MCF 10A (cell line): ENCODE measurements around the gene B4GALNT3. TPM values are rescaled to one million over a fixed set of nuclear protein-coding genes. Genes with fewer than 3 reads are reported as not detected.

Source experiments
- BruUV-seq: library from RNA; stranded (reverse); fragments of 400-500 nt; replicated peaks from 2 replicates; lab custom pipeline; 2021; lab: Mats Ljungman, UMichigan
- CTCF ChIA-PET: fragments of 300-600 bp; sonication (Branson Sonifier 250); formaldehyde crosslinking; extraction: SDS; loops from one replicate; lab custom pipeline; 2021; ENCODE audit warnings: antibody characterized with exemption, inconsistent platforms; lab: Yijun Ruan, JAX
- POLR2A ChIA-PET: fragments of 300-600, 350-650 bp; sonication (Branson Sonifier 250); formaldehyde crosslinking; extraction: SDS; loops from one replicate; lab custom pipeline; 2020; ENCODE audit warnings: antibody characterized with exemption, inconsistent platforms; lab: Yijun Ruan, JAX
- DNase-seq: peaks from one replicate; pipeline ENCODE4 v3.0.0-alpha.2; 2018; ENCODE audit not compliant: unreplicated experiment
- H3K27ac Mint-ChIP-seq: one replicate; pipeline ENCODE4 v1.8.0; 2022; ENCODE audit warnings: mild to moderate bottlenecking, low read depth, mixed read lengths; ENCODE audit not compliant: unreplicated experiment
- H3K27me3 Mint-ChIP-seq: one replicate; pipeline ENCODE4 v1.8.0; 2022; ENCODE audit warnings: mixed read lengths; ENCODE audit not compliant: insufficient read depth, unreplicated experiment
- H3K36me3 Mint-ChIP-seq: one replicate; pipeline ENCODE4 v1.8.0; 2022; ENCODE audit warnings: mild to moderate bottlenecking, moderate library complexity, mixed read lengths; ENCODE audit not compliant: insufficient read depth, unreplicated experiment
- H3K4me1 Mint-ChIP-seq: one replicate; pipeline ENCODE4 v1.8.0; 2022; ENCODE audit warnings: mixed read lengths; ENCODE audit not compliant: insufficient read depth, unreplicated experiment
- H3K4me3 Mint-ChIP-seq: one replicate; pipeline ENCODE4 v1.8.0; 2022; ENCODE audit warnings: mild to moderate bottlenecking, moderate library complexity, mixed read lengths; ENCODE audit not compliant: unreplicated experiment
- H3K9me3 Mint-ChIP-seq: one replicate; pipeline ENCODE4 v1.8.0; 2022; ENCODE audit warnings: mixed read lengths; ENCODE audit not compliant: unreplicated experiment
- intact Hi-C: fragments of 100-400 bp; cut with micrococcal nuclease; formaldehyde crosslinking; loops from 2 replicates; pipeline ENCODE4 v1.14.1; 2022
- total RNA-seq: library from RNA; stranded (reverse); gene quantifications from 2 replicates; pipeline ENCODE4 v1.2.3, GENCODE V29; 2022
- TF ChIP-seq, protein P1 (sequence below): fragments of 200-600 bp; IDR thresholded peaks from one replicate; pipeline ENCODE4 v1.8.0; 2022; ENCODE audit warnings: antibody characterized with exemption, mild to moderate bottlenecking; ENCODE audit not compliant: unreplicated experiment

B4GALNT3 gene
- total RNA-seq, 1 experiment from 2014 or later, result 0.68 TPM

- ChIA-PET CTCF (no interaction called here), POLR2A (no interaction called here)
- intact Hi-C loops, result no loop called here
- H3K4me1 Mint-ChIP-seq, result no peaks in the 10 kb centered on the region
- no peak overlapping the region for H3K27ac Mint-ChIP-seq
- H3K9me3 Mint-ChIP-seq, result no peaks in the 10 kb centered on the region
- TF ChIP-seq, protein P1, sequence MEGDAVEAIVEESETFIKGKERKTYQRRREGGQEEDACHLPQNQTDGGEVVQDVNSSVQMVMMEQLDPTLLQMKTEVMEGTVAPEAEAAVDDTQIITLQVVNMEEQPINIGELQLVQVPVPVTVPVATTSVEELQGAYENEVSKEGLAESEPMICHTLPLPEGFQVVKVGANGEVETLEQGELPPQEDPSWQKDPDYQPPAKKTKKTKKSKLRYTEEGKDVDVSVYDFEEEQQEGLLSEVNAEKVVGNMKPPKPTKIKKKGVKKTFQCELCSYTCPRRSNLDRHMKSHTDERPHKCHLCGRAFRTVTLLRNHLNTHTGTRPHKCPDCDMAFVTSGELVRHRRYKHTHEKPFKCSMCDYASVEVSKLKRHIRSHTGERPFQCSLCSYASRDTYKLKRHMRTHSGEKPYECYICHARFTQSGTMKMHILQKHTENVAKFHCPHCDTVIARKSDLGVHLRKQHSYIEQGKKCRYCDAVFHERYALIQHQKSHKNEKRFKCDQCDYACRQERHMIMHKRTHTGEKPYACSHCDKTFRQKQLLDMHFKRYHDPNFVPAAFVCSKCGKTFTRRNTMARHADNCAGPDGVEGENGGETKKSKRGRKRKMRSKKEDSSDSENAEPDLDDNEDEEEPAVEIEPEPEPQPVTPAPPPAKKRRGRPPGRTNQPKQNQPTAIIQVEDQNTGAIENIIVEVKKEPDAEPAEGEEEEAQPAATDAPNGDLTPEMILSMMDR, result no peak
- no TSS peak for BruUV-seq
- no peak for DNase-seq
- no peaks in the 10 kb centered on the region for H3K27me3 Mint-ChIP-seq
- H3K4me3 Mint-ChIP-seq, result no peak overlapping the region
- no peaks in the 10 kb centered on the region for H3K36me3 Mint-ChIP-seq
Observed at GRCh38 chr12:588024-588322, 128.2 kb downstream of the B4GALNT3 start.

- Mint-ChIP-seq H3K4me3 (no peak overlapping the region), H3K27me3 (no peaks in the 10 kb centered on the region), H3K4me1 (no peaks in the 10 kb centered on the region), H3K36me3 (no peaks in the 10 kb centered on the region), H3K9me3 (no peaks in the 10 kb centered on the region), H3K27ac (no peak overlapping the region)
- intact Hi-C loops, result no loop called here
- ChIA-PET POLR2A (interaction anchor here (0.7 to 1.1 kb wide), 2 partner anchors 10 to 28 kb away, joined by 3 to 4 read pairs; no protein-coding TSS in a partner anchor), CTCF (interaction anchor here (1.1 kb wide), 1 partner anchor 226 kb away, joined by 3 read pairs; no protein-coding TSS in a partner anchor)
- no TSS peak for BruUV-seq
- TF ChIP-seq, protein P1, result no peak
- no peak for DNase-seq
Observed at GRCh38 chr12:588646-589045, 128.9 kb downstream of the B4GALNT3 start.

- ChIA-PET POLR2A (no interaction called here), CTCF (no interaction called here)
- no peak for DNase-seq
- H3K27me3 Mint-ChIP-seq, result no peaks in the 10 kb centered on the region
- no peaks in the 10 kb centered on the region for H3K4me1 Mint-ChIP-seq
- H3K36me3 Mint-ChIP-seq, result no peaks in the 10 kb centered on the region
- no peaks in the 10 kb centered on the region for H3K9me3 Mint-ChIP-seq
- no peak overlapping the region for H3K4me3 Mint-ChIP-seq
- TF ChIP-seq, protein P1, result no peak
- no peak overlapping the region for H3K27ac Mint-ChIP-seq
- no TSS peak for BruUV-seq
- intact Hi-C loops, result no loop called here
Observed at GRCh38 chr12:590206-590750, 130.5 kb downstream of the B4GALNT3 start.

DNA sequence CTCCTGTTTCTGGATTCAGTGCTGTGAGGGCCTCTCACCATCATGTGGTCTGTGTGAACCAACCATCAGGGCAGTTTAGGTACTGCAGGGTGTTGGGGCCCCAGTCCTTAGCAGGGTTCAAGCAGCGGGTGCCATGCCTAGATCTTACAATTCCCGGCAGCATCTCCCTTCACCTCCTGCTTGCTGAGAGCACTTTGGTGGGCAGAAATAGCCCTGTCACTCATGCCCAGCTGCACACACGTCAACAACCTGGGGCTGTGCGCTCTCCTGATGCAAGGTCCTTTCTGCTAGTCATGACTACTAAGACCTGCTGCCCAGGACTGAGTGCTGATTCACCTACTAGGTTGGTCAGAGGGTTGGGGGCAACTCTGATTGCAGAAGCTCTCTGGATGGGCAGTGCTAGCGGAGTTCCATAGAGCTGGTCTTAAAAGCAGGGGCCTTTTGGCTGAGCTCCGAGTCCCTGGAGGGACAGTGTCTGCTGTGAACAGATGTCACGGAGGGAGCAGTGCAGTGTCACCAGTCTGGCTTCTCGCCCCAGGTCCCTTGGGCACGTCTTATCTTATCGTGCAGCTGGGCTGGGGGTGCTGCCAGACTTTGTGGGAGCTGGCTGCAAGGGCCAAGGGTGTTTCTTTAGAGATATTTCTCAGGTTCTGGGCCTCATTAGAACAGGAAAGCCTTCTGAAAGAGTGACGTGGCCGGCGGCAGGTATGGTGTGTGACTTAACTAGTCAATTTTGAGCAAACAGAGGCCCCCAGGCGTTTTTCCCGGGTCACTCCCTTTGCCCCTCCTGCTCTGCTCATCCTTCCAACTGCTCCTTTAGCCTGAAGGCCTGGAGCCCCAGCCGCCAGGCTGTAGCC lies 131.7 kb downstream of the B4GALNT3 start:
- Mint-ChIP-seq H3K9me3 (no peaks in the 10 kb centered on the region), H3K27ac (no peak overlapping the region), H3K4me1 (no peaks in the 10 kb centered on the region), H3K4me3 (no peak overlapping the region), H3K36me3 (no peaks in the 10 kb centered on the region), H3K27me3 (no peaks in the 10 kb centered on the region)
- CTCF ChIA-PET, result interaction anchor here (0.7 to 1.1 kb wide), 2 partner anchors 16 to 405 kb away, joined by 3 read pairs; no protein-coding TSS in a partner anchor
- no peak for DNase-seq
- intact Hi-C loops, result no loop called here
- POLR2A ChIA-PET, result no interaction called here
- BruUV-seq, result no TSS peak
- TF ChIP-seq, protein P1, result no peak
